GM18870 (cell line): ENCODE results near the gene HADHA.
"Not testable (repeated sequence)": the region's sequence is repeated elsewhere in the genome, so short reads cannot be mapped to it uniquely, and the experiment has no call there.

Source experiments
- ATAC-seq: cut with Tn5 transposase; IDR thresholded peaks from one replicate; pipeline ENCODE4 v1.9.1; 2021; ENCODE audit warnings: moderate library complexity; ENCODE audit not compliant: unreplicated experiment

The HADHA gene

DNA sequence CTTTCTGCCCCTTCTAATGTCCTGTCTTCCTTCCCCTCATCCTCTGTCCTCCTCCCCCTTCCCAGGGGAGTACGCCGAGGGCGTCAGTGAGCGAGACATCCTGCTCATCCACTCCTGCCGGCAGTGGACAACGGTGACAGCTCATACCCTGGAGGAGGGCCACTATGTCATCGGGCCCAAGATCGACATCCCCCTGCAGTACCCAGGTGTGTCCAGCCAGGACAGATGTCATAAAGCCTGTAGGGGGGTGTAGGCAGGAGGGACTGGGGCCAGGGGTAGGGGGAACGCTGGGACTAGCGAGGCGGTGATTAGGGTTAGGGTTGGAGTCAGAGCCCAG is 68.2 kb downstream of the HADHA start:
- no peak for ATAC-seq

DNA sequence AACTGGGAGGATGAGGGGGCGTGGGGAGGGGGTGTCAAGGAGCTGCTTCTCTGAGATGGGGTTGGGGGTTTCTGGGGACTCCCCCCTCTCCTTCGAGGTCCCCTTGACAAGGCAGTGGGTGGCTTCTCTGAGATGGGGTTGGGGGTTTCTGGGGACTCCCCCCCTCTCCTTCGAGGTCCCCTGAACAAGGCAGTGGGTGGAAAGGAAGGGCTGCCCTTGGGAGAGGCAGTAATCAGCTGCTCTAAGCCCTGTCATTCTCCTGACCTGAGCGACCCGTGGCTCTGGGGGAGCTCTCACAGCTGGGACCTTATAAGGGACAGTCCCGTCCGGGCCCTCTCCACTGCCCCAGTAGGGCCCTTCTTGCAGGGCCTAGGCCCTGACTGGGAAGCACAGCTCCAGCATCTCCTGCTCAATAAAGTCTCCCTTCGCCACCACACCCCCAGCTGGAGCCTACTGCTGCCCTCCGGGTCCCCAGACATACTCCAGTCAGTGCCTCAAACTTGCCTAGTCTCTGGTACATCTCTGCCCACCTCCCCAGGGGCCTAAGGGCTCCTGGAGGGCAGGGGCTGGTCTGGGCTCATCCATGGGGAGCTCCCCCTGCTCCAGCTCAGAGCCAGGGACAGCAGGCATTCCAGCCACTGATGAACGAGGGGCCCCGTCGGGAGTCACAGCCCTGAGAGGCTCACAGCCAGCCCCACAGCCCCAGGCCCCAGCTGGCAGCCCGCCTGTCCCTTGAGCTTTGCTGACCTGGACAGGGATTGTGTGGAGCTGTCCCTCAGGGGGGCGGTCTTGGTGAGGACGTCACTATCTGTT is 68.8 kb downstream of the HADHA start:
- no peak for ATAC-seq

DNA sequence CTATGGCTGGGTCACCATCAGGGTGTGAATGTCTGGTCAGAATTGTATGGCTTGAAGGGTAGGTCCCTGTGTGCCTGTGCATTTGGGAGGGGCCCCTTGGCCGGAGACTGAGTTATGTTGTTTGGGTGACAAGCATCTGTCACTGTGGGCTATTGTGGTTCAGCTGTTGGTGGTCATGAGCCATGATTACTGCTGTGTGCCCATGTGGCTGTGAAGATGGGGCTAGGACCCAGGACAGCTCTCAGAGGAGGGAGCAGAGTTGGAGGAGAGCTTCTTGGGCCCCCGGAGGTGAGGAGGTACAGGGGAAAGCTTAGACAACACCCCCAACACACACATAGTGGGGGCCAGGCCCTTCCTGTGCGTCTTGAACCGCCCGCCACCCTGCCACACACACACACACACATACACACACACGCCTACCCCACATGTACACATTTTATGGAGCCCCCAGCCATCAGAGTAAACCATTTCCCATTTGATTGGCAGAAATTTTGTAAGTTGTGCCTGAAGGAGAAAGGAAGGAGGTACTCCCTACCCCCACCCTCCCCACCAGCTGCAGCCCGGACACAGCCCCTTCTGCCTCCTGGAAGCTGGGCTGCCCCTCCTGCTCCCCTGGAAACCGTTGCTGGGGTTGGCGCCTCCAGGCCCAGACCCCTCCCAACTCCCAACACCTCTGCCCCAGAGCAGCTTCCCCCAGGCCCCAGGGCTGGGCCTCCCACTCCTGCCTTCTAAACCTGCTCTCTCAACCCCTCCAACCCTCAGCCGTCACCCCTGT is 69.6 kb downstream of the HADHA start:
- no peak for ATAC-seq

DNA sequence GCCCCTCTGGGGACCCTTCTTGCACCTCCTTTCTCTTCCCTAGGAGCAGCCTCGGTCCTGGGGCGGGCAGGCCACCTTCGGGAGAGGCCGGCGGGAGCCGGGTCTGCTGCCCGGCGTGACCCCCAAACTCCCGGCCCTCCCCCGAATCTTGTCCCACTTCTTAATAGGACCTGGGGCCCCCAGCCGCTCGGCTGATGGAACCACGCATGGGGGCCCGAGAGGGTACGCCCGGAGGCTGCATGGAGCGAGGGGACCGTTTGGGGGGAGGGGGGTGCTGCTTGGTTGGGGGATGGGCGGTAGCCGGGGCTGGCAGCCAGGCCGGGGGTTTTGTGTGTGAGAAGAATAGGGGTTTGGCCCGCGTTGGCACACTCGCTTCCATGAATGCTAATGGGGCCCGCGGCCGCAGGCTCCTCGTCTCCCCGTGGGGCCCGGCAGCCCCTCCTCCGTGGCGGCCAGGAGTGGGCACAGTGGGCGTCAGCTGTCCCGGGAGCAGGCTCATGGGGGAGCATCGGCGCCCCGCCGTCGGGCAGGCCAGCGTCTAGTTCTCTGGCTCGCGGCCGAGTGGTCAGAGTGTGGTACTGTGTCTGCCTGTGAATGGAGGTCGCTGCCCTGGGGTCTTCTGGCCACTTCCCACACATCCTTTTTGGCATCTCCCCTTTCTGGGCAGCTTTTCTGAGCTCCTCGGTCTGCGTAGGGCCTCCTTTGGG is 70.5 kb downstream of the HADHA start:
- ATAC-seq: no peak

DNA sequence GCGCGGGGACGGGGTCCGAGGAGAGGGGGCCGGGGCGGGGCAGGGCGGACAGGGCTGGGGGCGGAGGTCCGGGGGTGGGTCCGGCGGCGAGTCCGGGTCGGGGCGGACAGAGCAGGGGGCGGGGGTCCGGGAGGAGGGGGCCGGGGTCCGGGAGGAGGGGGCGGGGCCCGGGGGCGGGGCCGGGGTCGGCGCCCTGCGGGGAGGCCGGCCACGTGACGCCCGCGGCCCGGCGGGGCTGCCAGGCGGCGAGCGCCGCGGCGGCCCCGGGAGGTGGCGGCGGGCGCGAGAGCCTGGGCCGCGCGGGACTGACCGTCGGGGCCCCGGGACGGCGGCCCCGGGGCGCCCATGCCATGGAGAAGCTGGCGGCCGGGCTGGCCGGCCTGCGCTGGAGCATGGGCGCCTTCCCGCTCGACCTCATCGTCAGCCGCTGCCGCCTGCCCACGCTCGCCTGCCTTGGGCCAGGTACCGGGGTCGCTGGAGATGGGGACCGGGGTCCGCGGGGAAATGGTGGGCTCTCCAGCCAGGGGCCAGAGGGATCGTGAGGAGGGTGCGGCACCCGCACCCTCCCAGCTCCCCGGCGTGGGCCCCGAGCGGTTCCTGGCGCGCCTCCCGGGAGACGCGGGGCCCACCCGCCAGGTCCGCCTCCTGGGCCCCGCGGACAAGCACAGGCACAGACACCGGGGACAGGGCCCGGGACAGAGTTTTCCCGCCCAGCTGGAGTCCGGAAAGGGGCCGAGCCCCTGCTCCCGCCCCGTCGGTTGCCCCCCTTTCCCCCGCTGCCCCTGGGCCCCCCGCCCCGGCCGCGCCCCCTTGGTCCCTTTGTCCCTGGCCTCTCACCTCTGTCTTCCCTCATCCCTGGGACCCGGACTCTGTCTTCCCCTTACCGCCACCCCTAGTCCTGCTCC is 71.3 kb downstream of the HADHA start, which contains the start of gene GAREM2:
Gene GAREM2, plus strand, starts transcription at position 218 of the 905 bp plus-strand sequence. Its CDS starts 133 bp downstream, at position 351.
- ATAC-seq: no peak

DNA sequence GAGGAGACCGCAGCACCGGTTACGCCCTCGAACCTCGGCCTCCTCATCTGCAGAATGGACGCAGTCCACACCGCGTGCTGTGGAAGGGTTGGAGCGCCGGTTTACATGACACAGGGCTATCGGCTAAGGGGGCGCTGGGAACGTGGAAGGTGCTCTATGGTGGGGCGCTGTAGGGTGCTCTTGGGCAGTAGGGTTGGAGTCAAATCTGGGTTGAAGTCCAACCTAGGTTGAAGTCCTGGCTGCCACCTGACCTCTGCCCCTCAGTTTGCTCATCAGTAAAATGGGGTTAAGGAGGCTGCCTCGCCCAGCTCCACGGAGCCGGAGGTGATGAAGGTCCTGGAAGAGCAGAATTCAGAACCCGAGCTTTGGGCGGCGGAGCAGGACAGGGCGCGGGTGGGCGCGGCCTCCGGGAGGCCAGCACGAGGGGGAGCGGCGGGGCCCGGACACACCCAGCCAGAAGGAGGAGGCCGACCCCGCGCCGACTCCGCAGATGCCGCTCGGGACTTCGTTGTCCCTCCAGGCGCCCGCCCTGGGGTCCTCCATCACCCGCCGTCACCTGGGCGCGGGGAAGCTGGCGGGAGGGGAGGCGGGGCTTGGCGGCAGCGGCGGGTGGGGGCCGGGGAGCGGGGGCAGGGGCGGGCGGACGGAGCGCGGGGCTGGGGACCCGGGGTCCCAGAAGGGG is 72.1 kb downstream of the HADHA start:
- ATAC-seq: no peak

DNA sequence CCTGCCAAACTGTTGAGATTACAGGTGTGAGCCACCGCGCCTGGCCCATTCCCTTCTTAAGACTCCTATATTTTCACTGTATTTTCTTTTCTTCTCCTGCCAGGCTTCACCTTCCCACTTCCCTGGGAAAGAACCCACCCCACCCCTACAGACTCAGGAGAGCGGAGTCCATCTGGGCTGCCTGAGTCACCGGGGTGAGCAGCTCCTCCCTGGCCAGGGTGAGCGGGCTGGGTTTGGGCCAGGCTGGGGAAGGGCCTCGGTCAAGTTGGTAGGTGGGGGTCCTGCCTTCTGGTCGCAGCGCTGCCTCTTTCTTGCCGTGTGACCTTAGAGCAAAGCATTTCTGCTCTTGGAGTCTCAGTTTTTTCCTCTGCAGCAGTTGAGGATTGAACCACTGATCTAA is 73.6 kb downstream of the HADHA start:
- no peak for ATAC-seq

DNA sequence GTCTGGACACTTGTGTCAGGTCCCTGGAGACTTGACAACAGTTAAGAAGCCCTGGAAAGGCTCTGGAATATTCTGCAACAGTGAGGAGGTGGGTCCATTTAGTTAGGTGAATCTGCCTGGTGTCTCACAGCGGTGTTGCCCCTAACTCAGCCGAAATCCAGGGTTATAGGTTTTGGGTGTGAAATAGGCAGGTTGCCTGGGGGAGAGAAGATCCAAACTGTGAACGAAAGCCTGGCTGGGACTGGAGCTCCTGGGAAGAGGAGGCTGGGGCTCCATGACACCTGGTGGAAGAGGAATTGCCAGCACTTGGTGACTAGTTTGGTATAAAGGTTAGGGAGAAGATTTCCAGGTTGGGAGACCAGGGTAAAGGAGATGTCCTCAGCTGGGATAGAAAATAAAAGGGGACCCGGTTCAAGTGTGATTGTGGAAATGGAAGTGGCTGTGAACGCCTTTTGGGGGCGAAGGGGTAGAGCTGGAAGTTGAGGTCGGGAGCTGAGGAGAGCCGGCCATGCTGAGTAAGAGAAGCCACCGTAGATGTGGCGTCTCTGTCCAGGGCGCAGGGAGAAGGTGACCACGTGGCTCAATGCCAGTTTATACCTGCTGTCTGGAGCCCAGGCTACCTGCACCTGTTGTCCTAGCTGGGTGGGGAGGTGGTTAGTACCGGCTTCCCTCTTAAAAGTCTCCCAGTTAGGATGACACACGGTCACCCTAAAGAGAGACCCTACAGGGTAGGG is 74.6 kb downstream of the HADHA start:
- ATAC-seq: no peak

DNA sequence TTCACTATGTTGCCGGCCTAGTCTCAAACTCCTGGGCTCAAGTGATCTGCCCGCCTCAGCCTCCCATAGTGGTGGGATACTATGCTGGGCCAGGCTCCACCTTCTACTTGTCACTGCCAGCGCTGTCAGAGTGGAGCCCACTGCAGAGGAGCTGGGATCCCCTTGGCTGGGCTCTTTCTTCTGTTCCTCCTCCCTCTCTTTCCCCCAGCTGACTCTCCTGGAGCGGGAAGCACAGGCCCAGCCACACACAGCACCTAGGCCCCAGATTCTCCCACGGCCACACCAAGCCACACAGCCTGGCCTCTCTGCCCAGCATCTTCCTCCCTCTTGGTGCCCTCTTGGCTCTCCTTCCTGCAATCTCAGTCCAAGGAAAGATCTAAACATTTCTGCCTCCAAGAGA is 75.2 kb downstream of the HADHA start:
- no peak for ATAC-seq

DNA sequence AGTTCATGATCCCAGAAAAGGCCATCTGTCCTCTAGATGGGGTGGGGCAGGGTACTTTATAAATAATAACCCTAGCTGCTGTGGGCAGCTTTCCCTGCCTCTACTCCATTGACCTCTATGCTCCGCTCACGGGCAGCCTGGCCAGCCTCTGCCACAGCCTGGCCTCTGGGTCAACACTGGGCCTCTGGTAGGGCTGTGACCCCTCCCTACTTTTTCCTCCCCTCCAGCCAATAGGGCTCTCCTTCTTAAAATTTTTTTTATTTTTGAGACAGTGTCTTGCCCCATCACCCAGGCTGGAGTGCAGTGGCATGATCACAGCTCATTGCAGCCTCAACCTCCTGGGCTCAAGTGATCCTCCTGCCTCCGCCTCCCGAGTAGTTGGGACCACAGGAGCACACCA is 75.6 kb downstream of the HADHA start:
- no peak for ATAC-seq

DNA sequence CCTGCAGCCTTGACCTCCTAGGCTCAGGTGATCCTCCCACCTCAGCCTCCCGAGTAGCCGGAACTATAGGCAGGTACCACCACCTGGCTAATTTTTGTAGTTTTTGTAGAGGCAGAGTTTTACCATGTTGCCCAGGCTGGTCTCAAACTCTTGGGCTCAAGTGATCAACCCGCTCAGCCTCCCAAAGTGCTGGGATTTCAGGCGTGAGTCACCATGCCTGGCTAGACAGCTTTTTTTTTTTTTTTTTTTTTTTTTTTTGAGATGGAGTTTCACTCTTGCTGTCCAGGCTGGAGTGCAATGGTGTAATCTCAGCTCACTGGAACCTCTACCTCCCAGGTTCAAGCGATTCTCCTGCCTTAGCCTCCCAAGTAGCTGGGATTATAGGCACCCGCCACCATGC is 77.9 kb downstream of the HADHA start:
- not testable (repeated sequence) for ATAC-seq

DNA sequence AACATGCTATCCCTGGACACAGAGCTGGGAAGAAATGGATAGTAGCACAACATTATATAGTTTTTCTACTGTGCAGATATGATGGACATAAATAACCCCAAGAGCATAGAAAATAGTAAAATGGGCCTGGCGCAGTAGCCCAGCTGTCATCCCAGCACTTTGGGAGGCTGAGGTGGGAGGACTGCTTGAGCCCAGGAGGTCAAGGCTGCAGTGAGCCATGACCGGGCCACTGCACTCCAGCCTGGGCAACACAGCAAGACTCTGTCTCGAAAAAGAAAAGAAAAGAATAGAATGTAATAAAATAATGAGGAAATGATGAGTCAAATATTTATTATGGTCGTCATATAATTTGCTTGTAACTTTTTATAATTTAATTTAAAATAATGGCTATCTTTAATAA is 79.0 kb downstream of the HADHA start:
- ATAC-seq: no peak

DNA sequence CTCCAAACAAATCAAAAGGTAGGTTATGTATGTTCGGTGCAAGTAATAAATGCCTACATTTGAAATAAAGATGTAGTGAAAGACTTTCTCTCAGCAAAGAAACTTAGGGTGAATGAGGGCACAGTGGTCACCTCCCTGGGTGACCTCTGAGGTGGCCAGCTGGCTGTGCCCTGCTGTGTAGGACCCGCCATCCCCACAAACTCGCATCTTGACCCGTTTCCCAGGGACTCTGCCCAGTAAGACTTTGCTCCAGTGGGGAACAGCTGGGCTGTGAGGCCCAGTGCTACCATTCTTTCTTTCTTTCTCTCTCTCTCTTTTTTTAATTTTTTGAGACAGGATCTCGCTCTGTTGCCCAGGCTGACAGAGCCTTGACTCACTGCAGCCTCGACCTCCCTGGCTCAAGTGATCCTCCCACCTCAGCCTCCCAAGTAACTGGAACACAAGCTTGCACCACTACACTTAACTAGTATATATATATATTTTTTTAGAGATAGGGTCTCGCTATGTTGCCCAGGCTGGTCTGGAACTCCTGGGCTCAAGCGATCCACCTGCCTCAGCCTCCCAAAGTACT is 79.7 kb downstream of the HADHA start:
- no peak for ATAC-seq

DNA sequence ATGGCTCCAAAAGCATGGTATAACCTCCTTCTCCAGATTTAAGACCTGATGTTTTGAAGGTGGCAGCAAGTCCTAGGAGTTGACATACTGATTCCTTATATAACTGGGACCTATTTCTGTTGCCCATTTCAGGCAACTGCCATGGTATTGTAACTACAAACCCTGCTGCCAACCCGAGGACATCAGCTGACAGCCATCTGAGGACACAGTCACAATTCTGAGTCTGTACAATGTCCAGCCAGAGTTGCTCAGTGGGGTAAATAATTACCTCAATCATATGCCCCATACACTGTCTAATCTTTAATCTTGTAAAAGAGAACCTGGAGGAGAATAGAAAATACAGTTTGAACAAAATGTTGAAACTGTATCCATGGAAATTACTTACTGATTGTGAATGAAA is 80.2 kb downstream of the HADHA start:
- no peak for ATAC-seq

DNA sequence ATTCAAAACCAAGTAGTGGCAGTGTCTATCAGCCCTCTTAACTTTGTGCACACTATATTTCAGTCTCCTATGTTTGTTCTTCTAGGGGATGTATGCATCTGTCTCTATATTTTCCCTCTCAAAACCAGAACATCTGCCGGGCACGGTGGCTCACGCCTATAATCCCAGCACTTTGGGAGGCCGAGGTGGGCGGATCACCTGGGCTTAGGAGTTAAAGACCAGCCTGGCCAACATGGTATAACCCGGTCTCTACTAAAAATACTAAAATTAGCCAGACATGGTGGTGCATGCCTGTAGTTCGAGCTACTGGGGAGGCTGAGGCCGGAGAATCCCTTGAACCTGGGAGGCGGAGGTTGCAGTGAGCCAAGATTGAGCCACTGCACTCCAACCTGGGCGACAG is 81.5 kb downstream of the HADHA start:
- ATAC-seq: no peak

DNA sequence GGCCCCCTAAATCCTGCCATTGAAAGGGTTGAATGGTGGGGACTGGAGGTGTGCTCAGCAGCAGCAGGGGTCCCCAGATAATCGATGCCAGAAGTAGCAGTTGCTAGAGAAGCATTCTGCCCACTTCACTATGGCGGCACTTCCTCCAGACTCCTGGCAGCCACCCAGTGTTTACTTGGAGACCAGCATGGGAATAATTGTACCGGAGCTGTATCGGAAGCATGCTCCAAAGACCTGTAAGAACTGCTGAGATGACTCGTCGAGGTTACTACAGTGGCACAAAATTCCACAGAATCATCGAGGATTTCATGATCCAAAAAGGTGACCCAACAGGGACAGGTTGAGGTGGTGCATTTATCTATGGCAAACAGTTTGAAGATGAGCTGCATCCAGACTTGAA is 82.5 kb downstream of the HADHA start:
- ATAC-seq: no peak

DNA sequence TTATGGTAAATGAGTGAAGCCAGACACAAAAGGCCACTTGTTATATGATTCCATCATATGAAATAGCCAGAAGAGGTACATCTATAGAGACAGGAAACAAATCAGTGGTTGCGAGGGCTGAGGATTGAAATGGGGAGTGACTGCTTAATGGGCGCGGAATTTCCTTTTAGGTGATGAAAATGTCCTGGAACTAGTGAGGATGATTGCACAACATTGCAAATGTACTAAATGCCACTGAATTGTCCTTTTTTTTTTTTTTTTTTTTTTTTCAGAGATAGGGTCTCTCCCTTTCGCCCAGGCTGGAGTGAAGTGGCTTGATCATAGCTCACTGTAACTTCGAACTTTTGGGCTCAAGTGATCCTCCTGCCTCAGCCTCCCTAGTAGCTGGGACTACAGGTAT is 86.9 kb downstream of the HADHA start:
- no peak for ATAC-seq

DNA sequence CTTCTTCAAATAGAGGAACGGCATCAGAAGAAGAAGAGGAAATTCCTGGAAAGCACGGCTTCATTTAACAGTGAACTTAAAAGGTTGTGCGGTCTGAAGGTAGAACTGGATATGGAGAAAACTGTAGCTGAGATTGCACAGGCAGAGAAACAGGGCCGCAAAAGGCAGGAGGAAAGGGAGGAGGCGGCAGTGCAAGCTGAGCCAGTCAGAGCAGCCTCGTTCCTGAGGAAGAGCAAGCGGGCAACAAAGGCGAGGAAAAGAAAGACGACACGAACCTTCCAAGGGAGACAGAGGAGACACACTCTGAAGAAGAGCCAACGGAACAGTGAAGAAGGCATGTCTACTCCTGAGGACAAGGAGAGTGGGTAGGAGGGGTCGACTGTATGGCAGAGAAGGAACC is 94.2 kb downstream of the HADHA start:
- no peak for ATAC-seq

DNA sequence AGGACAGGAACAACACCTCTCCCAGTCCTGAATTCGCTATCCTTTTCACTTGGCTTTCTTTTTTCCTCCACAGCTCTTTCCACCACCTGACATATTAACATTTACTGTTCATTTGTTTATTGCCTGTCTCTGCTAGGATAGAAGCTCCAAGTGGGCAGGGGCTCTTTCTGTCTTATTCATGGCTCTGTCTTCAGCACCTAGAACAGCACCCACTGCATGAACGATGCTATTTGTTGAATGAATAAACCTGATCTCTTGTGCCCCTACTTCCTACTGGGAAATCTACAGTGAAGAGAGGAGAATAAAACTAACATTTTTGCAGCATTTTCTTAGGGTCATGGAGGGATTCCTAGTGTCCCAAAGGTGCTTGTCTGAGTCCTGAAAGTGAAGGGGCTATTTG is 95.9 kb downstream of the HADHA start:
- ATAC-seq: no peak
